ENCODE data around the gene PKIG.
"Not testable (repeated sequence)": the region's sequence is repeated elsewhere in the genome, so short reads cannot be mapped to it uniquely, and the experiment has no call there.

PKIG gene

GRCh38 chr20:44572551-44573500, 9.6 kb upstream of the PKIG start:
- DNase-seq, result no peak

- no peak for DNase-seq
These were observed 8.9 kb upstream of the PKIG start for GRCh38 chr20:44573501-44573869.

- no peak for DNase-seq
These were observed 8.0 kb upstream of the PKIG start for GRCh38 chr20:44574372-44574771.

GRCh38 chr20:44576297-44576696, 6.1 kb upstream of the PKIG start:
- DNase-seq, result peak in 1 of 2 donors; percentile 43

- DNase-seq, result no peak
These were observed 2.9 kb upstream of the PKIG start for GRCh38 chr20:44579313-44580081.

- DNase-seq, result no peak
These were observed 1.7 kb upstream of the PKIG start for GRCh38 chr20:44580581-44581268.

GRCh38 chr20:44581515-44581914, 864 bp upstream of the PKIG start:
- DNase-seq, result no peak

GRCh38 chr20:44583157-44583556, 778 bp downstream of the PKIG start:
- DNase-seq, result no peak

- DNase-seq, result no peak
These were observed 1.8 kb downstream of the PKIG start for GRCh38 chr20:44584162-44584561.

GRCh38 chr20:44585057-44585963, 2.9 kb downstream of the PKIG start:
- DNase-seq, result no peak

- peak in 1 of 2 donors; percentile 83 for DNase-seq
These were observed 4.0 kb downstream of the PKIG start for GRCh38 chr20:44586289-44586911.

- DNase-seq, result no peak
These were observed 4.9 kb downstream of the PKIG start for GRCh38 chr20:44587035-44587980.

GRCh38 chr20:44588321-44588720, 5.9 kb downstream of the PKIG start:
- not testable (repeated sequence) for DNase-seq

GRCh38 chr20:44589537-44589936, 7.2 kb downstream of the PKIG start:
- DNase-seq, result no peak

GRCh38 chr20:44590980-44591778, 8.8 kb downstream of the PKIG start:
- no peak for DNase-seq

GRCh38 chr20:44592366-44592765, 10.0 kb downstream of the PKIG start:
- no peak for DNase-seq

GRCh38 chr20:44593751-44594150, 11.4 kb downstream of the PKIG start:
- DNase-seq, result no peak

GRCh38 chr20:44594730-44595129, 12.4 kb downstream of the PKIG start:
- DNase-seq, result peak in 1 of 2 donors; percentile 44

- DNase-seq, result no peak
These were observed 13.6 kb downstream of the PKIG start for GRCh38 chr20:44596010-44596409.

- DNase-seq, result no peak
These were observed 14.5 kb downstream of the PKIG start for GRCh38 chr20:44596876-44597275.
